Activated CD8-positive, alpha-beta T cell treated with anti-CD3 and anti-CD28 coated beads for 36 hours (primary cell): Measurements from ENCODE around the gene RGS19. TPM values are rescaled to one million over a fixed set of nuclear protein-coding genes. Genes with fewer than 3 reads are reported as not detected.

Source experiments
- ATAC-seq: fragments of 200-7000 bp; cut with Tn5 transposase; one replicate; pipeline ENCODE4 v1.10.0; 2021; ENCODE audit warnings: mild to moderate bottlenecking, moderate library complexity
- CTCF ChIA-PET: fragments of 350-600 bp; sonication (Branson Sonifier 250); formaldehyde crosslinking; loops from one replicate; lab custom pipeline; 2021; ENCODE audit warnings: antibody characterized with exemption; lab: Charles Lee
- POLR2A ChIA-PET: fragments of 350-600 bp; sonication (Branson Sonifier 250); formaldehyde crosslinking; loops from one replicate; lab custom pipeline; 2021; ENCODE audit warnings: antibody characterized with exemption; lab: Charles Lee
- DNase-seq: peaks from one replicate; pipeline ENCODE4 v3.0.0-alpha.2; 2020
- H3K27ac Mint-ChIP-seq: one replicate; pipeline ENCODE4 v1.8.0; 2021; ENCODE audit warnings: mild to moderate bottlenecking, mixed read lengths
- H3K27me3 Mint-ChIP-seq: one replicate; pipeline ENCODE4 v1.8.0; 2021; ENCODE audit warnings: mixed read lengths
- H3K36me3 Mint-ChIP-seq: one replicate; pipeline ENCODE4 v1.8.0; 2021; ENCODE audit warnings: low read depth, mixed read lengths
- H3K4me1 Mint-ChIP-seq: one replicate; pipeline ENCODE4 v1.8.0; 2021; ENCODE audit warnings: low read depth, mixed read lengths
- H3K4me3 Mint-ChIP-seq: one replicate; pipeline ENCODE4 v1.8.0; 2021; ENCODE audit warnings: mild to moderate bottlenecking, moderate library complexity, mixed read lengths
- H3K9me3 Mint-ChIP-seq: one replicate; pipeline ENCODE4 v1.8.0; 2021; ENCODE audit warnings: mixed read lengths
- CTCF ChIP-seq: fragments of 200-600 bp; IDR thresholded peaks from one replicate; pipeline ENCODE4 v1.8.0; 2022; ENCODE audit warnings: antibody characterized with exemption, mild to moderate bottlenecking
- intact Hi-C: fragments of 100-400 bp; cut with micrococcal nuclease; formaldehyde crosslinking; loops from one replicate; pipeline ENCODE4 v1.10.0; 2022
- total RNA-seq, 2 experiments: library from RNA; stranded (reverse); gene quantifications; one replicate each; pipeline ENCODE4 v1.2.3, GENCODE V29; 2021

RGS19 gene
- total RNA-seq, 2 experiments from 2014 or later, result 42.5 to 44.1 TPM

DNA sequence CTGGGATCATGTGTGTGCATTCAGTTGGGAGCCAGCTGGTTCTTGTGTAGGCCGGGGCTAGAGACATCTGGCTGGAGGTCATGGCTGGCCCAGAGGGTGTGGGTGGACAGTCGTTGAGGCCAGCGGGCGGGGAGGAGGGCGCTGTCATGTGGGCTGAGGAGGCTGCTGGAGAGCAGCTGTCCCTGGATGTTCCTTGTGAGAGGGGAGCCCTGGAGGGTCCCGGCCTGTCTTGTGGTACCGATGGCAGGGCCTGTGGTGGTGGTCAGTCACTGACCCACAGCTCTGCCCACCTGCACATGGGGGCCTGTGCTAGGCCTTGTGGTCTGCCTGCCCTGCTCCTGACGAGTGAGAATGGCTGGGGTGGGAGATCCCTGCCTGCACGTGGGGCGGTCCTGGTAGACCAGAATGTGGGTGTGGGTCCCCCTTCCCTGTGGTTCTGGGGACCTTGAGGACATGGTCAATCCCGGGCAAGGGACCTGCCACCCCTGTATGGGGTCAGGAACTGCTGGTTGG lies 45.3 kb downstream of the RGS19 start:
- Mint-ChIP-seq H3K9me3 (no peaks in the 10 kb centered on the region), H3K4me3 (no peak overlapping the region), H3K27me3 (peaks cover 2% of the 10 kb centered on the region), H3K4me1 (peaks cover 40% of the 10 kb centered on the region), H3K27ac (peak overlapping the region; percentile 94), H3K36me3 (peaks cover 15% of the 10 kb centered on the region)
- TF ChIP-seq CTCF, result no peak
- CTCF ChIA-PET, result interaction anchor here (0.7 to 1.3 kb wide), 2 partner anchors 10 to 31 kb away, joined by 3 to 4 read pairs; no protein-coding TSS in a partner anchor
- intact Hi-C loops, result loop anchor here (10.0 kb wide), 1 partner anchor 49 kb away; the partner anchor contains the start of gene PRPF6
- ATAC-seq (no peak), DNase-seq (no peak)
- POLR2A ChIA-PET, result interaction anchor here (0.6 kb wide), 1 partner anchor 27 kb away, joined by 3 read pairs; no protein-coding TSS in a partner anchor

GRCh38 chr20:64032706-64033624 lies 46.4 kb downstream of the RGS19 start:
- intact Hi-C loops, result loop anchor here (10.0 kb wide), 1 partner anchor 48 kb away; the partner anchor contains the start of gene PRPF6
- POLR2A ChIA-PET, result interaction anchor here (0.6 kb wide), 1 partner anchor 12 kb away, joined by 3 read pairs; no protein-coding TSS in a partner anchor
- Mint-ChIP-seq H3K27me3 (peaks cover 2% of the 10 kb centered on the region), H3K27ac (peak overlapping the region; percentile 94), H3K9me3 (no peaks in the 10 kb centered on the region), H3K4me1 (peaks cover 39% of the 10 kb centered on the region), H3K36me3 (peaks cover 17% of the 10 kb centered on the region), H3K4me3 (no peak overlapping the region)
- CTCF ChIA-PET, result interaction anchor here (1.3 kb wide), 1 partner anchor 30 kb away, joined by 4 read pairs; no protein-coding TSS in a partner anchor
- no peak for TF ChIP-seq CTCF
- ATAC-seq, result no peak
- DNase-seq, result no peak

DNA sequence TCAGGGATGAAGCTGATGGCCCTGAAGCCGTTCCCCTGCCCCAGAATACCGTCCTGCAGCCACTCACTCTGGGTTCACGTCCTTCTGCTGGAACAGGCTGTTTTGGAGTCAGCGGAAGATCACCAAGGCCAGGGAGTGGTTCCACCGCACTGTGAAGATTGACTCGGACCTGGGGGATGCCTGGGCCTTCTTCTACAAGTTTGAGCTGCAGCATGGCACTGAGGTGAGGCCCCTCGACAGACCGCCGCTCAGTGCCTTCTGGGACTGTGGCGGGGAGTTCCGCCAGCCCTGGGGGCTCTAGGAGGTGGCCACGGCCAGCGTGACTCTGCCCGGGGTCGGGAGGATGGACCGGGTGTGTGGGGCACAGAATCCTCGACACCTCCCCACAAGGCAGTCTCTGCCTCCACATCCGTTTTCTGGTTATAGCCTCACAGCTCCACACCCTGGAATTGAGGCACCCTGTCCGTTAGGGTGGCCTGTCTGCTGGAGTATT lies 47.5 kb downstream of the RGS19 start:
- Mint-ChIP-seq H3K27ac (no peak overlapping the region), H3K9me3 (no peaks in the 10 kb centered on the region), H3K4me3 (no peak overlapping the region), H3K27me3 (no peaks in the 10 kb centered on the region), H3K4me1 (peaks cover 31% of the 10 kb centered on the region), H3K36me3 (peaks cover 26% of the 10 kb centered on the region)
- no peak for TF ChIP-seq CTCF
- intact Hi-C loops, result loop anchor here (10.0 kb wide), 1 partner anchor 47 kb away; the partner anchor contains the start of gene PRPF6
- ChIA-PET POLR2A (interaction anchor here (0.6 to 1.4 kb wide), 2 partner anchors 13 to 51 kb away, joined by 3 to 4 read pairs; partner anchors contain the start of gene PRPF6), CTCF (no interaction called here)
- no peak for ATAC-seq
- no peak for DNase-seq

- Mint-ChIP-seq H3K4me3 (no peak overlapping the region), H3K9me3 (no peaks in the 10 kb centered on the region), H3K27ac (no peak overlapping the region), H3K36me3 (peaks cover 31% of the 10 kb centered on the region), H3K27me3 (no peaks in the 10 kb centered on the region), H3K4me1 (peaks cover 18% of the 10 kb centered on the region)
- ChIA-PET POLR2A (interaction anchor here (0.6 to 1.4 kb wide), 3 partner anchors 9 to 50 kb away, joined by 3 to 4 read pairs (median 3); partner anchors contain the start of genes PRPF6 and TCEA2), CTCF (no interaction called here)
- intact Hi-C loops, result loop anchor here (10.0 kb wide), 1 partner anchor 46 kb away; the partner anchor contains the start of gene PRPF6
- no peak for DNase-seq
- no peak for TF ChIP-seq CTCF
- ATAC-seq, result no peak
These were observed 48.8 kb downstream of the RGS19 start for GRCh38 chr20:64030371-64031134.
